ENCODE measurements around the gene SMIM7.
A peak's percentile ranks its signal among the peaks of the same experiment; 100 is the strongest.

DNA sequence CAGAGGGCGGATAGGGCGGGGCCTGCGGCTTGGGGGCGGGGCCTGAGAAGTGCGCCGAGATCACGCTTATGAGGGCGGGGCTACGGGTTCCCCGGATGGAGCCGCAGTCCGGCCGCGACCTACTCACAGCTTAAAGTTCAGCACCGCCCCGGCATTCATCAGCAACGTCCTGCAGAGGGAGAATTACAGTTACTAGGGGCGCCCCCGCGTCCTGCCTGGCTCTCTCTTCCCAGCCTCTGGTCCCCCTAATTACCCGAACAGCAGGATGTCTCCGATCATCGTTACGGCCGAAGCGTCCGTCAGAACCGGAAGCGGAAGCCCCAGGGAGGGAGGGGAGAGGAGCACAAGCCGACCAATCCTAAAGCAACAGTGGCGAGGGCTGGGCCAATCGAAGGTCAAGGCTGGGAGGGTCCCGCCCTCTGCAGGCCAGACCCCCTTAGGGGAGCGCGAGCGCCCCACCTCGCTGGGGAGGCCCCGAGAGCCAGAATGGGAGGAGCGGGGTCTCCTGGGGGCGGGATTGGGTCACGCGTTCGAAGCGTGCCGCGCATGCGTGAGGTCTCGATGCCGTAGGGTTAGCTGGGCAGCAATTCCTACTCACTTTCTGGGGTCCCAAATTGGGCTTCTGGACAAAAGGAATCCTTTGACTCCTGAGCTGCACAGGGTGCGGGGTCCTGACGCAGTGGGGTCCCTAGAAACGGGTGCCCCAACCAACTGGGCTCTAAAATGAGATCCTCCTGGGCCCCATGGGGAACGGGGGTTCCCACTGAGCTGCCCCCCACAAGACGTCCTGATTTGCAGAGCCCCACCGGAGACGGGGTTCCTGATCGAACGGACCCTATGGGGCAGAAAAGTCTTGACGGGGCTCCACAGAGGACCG, at the start of gene SMIM7:
- TF ChIP-seq CTCF (IDR thresholded peaks at IDR 0.05; ENCODE audit: low read length) (peak; percentile 22; the same call in 1 of the 2 replicates), EZH2phosphoT487 (IDR thresholded peaks at IDR 0.05; ENCODE audit: low read length) (no peak)
